K562 (cell line): ENCODE data around the gene OR2T29. TPM values are rescaled to one million over a fixed set of nuclear protein-coding genes. Genes with fewer than 3 reads are reported as not detected.

Source experiments
- ATAC-seq: fragments of 200-7000 bp; cut with Tn5 transposase; 3 replicates; pipeline ENCODE4 v1.9.1; 2020; ENCODE audit warnings: moderate library complexity
- BruUV-seq: library from RNA; stranded (reverse); fragments of 400-500 nt; replicated peaks from 2 replicates; lab custom pipeline; 2021; lab: Mats Ljungman, UMichigan
- CTCF ChIA-PET: fragments of 300-600 bp; formaldehyde crosslinking; extraction: SDS; loops from one replicate; lab custom pipeline; 2021; ENCODE audit warnings: low intra/inter-chr PET ratio; lab: Yijun Ruan, JAX
- POLR2A ChIA-PET: fragments of 300-600, 350-650 bp; sonication (Branson Sonifier 250); formaldehyde crosslinking; extraction: SDS; loops from one replicate; lab custom pipeline; 2021; ENCODE audit warnings: antibody characterized with exemption, inconsistent platforms; lab: Yijun Ruan, JAX
- DNase-seq, 4 experiments: peaks; one replicate each; pipeline versions ENCODE4 v3.0.0 to v3.0.0-alpha.2; 2011 to 2018; ENCODE audit warnings: low spot score in 3 of 4, mixed read lengths in 3 of 4; ENCODE audit errors: extremely low read depth in 1 of 4
- FAIRE-seq: peaks from 2 replicates; lab custom pipeline; 2011; peaks lifted over from hg19 to GRCh38; lab: Jason Lieb, UNC
- H2AFZ ChIP-seq: 2 replicates; pipeline ENCODE4 v1.6.0; 2011; ENCODE audit warnings: low read depth, low read length, control low read depth, inconsistent platforms
- H3K27ac ChIP-seq: fragments of 200-600 bp; 3 replicates; pipeline ENCODE4 v1.8.0; 2011; ENCODE audit warnings: low read depth, mild to moderate bottlenecking, control low read depth, inconsistent platforms, low read length, moderate library complexity, mixed read lengths; ENCODE audit errors: extremely low read depth
- H3K27me3 ChIP-seq, 2 experiments: fragments of 300-600 bp in 1 of 2; 2 replicates in 1 of 2; 3 replicates in 1 of 2; pipeline versions ENCODE4 v1.6.0 to v1.8.0; 2011; ENCODE audit warnings: inconsistent platforms in 2 of 2, low read length in 2 of 2, mild to moderate bottlenecking in 1 of 2, mixed read lengths in 1 of 2, moderate library complexity in 1 of 2; ENCODE audit not compliant: control insufficient read depth in 2 of 2, insufficient read depth in 2 of 2
- H3K36me3 ChIP-seq: fragments of 300-600 bp; 3 replicates; pipeline ENCODE4 v1.8.0; 2011; ENCODE audit warnings: mild to moderate bottlenecking, low read length, inconsistent platforms; ENCODE audit not compliant: control insufficient read depth, insufficient read depth
- H3K4me1 ChIP-seq, 2 experiments: fragments of 200-600 bp in 1 of 2; replicated peaks in 1 of 2; 2 replicates in 1 of 2; 3 replicates in 1 of 2; pipeline versions ENCODE4 v1.5.1 to v1.8.0; 2011; ENCODE audit warnings: inconsistent platforms in 2 of 2, low read length in 2 of 2, mild to moderate bottlenecking in 1 of 2, mixed read lengths in 1 of 2, moderate library complexity in 1 of 2; ENCODE audit not compliant: control insufficient read depth in 2 of 2, insufficient read depth in 2 of 2
- H3K4me2 ChIP-seq: 2 replicates; pipeline ENCODE4 v1.6.1; 2011; ENCODE audit warnings: low read length, control low read depth, inconsistent platforms, mixed read lengths; ENCODE audit not compliant: insufficient read depth
- H3K4me3 ChIP-seq: fragments of 200-600 bp; sonication (generic), shearing (Covaris generic); 2 replicates; pipeline ENCODE4 v1.5.1; 2016; ENCODE audit warnings: control low read depth, inconsistent platforms
- H3K79me2 ChIP-seq: fragments of 200-600 bp; 3 replicates; pipeline ENCODE4 v1.8.0; 2011; ENCODE audit warnings: low read length, inconsistent platforms; ENCODE audit not compliant: control insufficient read depth, insufficient read depth
- H3K9ac ChIP-seq, 2 experiments: 2 replicates each; pipeline versions ENCODE4 v1.6.0 to v1.6.1; 2011; ENCODE audit warnings: low read depth in 2 of 2, low read length in 2 of 2, control low read depth in 1 of 2, inconsistent platforms in 1 of 2, mild to moderate bottlenecking in 1 of 2, mixed read lengths in 1 of 2; ENCODE audit not compliant: insufficient read depth in 1 of 2
- H3K9me1 ChIP-seq: one replicate; pipeline ENCODE4 v1.6.0; 2011; ENCODE audit warnings: inconsistent platforms, mild to moderate bottlenecking, low read length, moderate library complexity; ENCODE audit not compliant: control insufficient read depth, insufficient read depth
- H3K9me3 ChIP-seq: replicated peaks from 2 replicates; pipeline ENCODE4 v1.5.1; 2011; ENCODE audit warnings: low read depth, low read length, inconsistent platforms; ENCODE audit not compliant: control insufficient read depth, insufficient read depth
- H4K20me1 ChIP-seq: replicated peaks from 2 replicates; pipeline ENCODE4 v1.6.1; 2011; ENCODE audit warnings: low read length, inconsistent platforms, mixed read lengths; ENCODE audit not compliant: control insufficient read depth, insufficient read depth
- C11orf30 ChIP-seq: fragments of 450-650 bp; IDR thresholded peaks from 2 replicates; pipeline ENCODE4 v1.6.1; 2016; ENCODE audit warnings: low read depth, mild to moderate bottlenecking
- DMBX1 ChIP-seq: fragments of 250-450 bp; sonication (Bioruptor Pico); IDR thresholded peaks from 2 replicates; pipeline ENCODE4 v1.8.0; 2022; ENCODE audit warnings: inconsistent platforms, mild to moderate bottlenecking, moderate library complexity, borderline replicate concordance
- EWSR1 ChIP-seq: fragments of 450-650 bp; IDR thresholded peaks from 2 replicates; pipeline ENCODE4 v1.6.1; 2018; ENCODE audit warnings: borderline replicate concordance, mild to moderate bottlenecking, low read depth, moderate library complexity; ENCODE audit not compliant: partially characterized antibody
- GATAD2B ChIP-seq: fragments of 450-650 bp; IDR thresholded peaks from 2 replicates; pipeline ENCODE4 v1.6.1; 2017; ENCODE audit warnings: mild to moderate bottlenecking, borderline replicate concordance
- HDAC6 ChIP-seq: IDR thresholded peaks from 2 replicates; pipeline ENCODE4 v1.6.1; 2012; ENCODE audit warnings: low read depth, mild to moderate bottlenecking, control low read depth, inconsistent platforms, low read length, moderate library complexity
- IFI16 ChIP-seq: fragments of 250-450 bp; sonication (Bioruptor Pico); IDR thresholded peaks from 2 replicates; pipeline ENCODE4 v2.1.2; 2022; ENCODE audit warnings: mild to moderate bottlenecking, inconsistent platforms
- MEIS2 ChIP-seq: fragments of 450-650 bp; IDR thresholded peaks from 2 replicates; pipeline ENCODE4 v1.6.1; 2014; ENCODE audit warnings: mild to moderate bottlenecking; ENCODE audit not compliant: partially characterized antibody
- MITF ChIP-seq: IDR thresholded peaks from 2 replicates; pipeline ENCODE4 v1.6.1; 2014; ENCODE audit warnings: antibody characterized with exemption
- PHTF2 ChIP-seq: fragments of 250-450 bp; sonication (Bioruptor Pico); IDR thresholded peaks from 2 replicates; pipeline ENCODE4 v1.5.0; 2021; ENCODE audit warnings: mild to moderate bottlenecking
- PKNOX1 ChIP-seq: fragments of 450-650 bp; IDR thresholded peaks from 2 replicates; pipeline ENCODE4 v1.6.1; 2016
- RBM39 ChIP-seq: fragments of 200-400 bp; formaldehyde crosslinking; optimal IDR thresholded peaks from 2 replicates; pipeline ENCODE3; 2018; ENCODE audit warnings: low read depth, low read length
- TBP ChIP-seq: optimal IDR thresholded peaks from 2 replicates; pipeline ENCODE3; 2011; ENCODE audit warnings: low read depth, low read length, improper control_type of control experiment
- XRCC3 ChIP-seq: fragments of 450-650 bp; IDR thresholded peaks from 2 replicates; pipeline ENCODE4 v1.6.1; 2017; ENCODE audit warnings: mild to moderate bottlenecking, moderate library complexity
- ZNF143 ChIP-seq: sonication (generic); formaldehyde crosslinking; IDR thresholded peaks from 2 replicates; pipeline ENCODE4 v1.9.0; 2022; ENCODE audit warnings: mild to moderate bottlenecking, missing genetic modification reagents
- ZNF76 ChIP-seq: fragments of 250-450 bp; sonication (Bioruptor Pico); IDR thresholded peaks from 2 replicates; pipeline ENCODE4 v1.4.0; 2020; ENCODE audit warnings: mild to moderate bottlenecking, moderate library complexity, borderline replicate concordance
- WGBS: fragments of 100-300 bp; shearing (Covaris generic); methylation state at CpG from one replicate; pipeline ENCODE4 v1.1.6; 2016; ENCODE audit warnings: low coverage, mixed read lengths; ENCODE audit not compliant: insufficient coverage; ENCODE audit errors: missing lambda C conversion rate; 5-methylcytosine and 5-hydroxymethylcytosine counted together
- in situ Hi-C: fragments of 300-500 bp; cut with MboI; formaldehyde crosslinking; loops from 4 replicates; pipeline ENCODE4 v1.15.0; 2018; ENCODE audit warnings: inconsistent platforms, mixed read lengths
- intact Hi-C: fragments of 100-400 bp; cut with micrococcal nuclease; formaldehyde crosslinking; loops from 2 replicates; pipeline ENCODE4 v1.14.2; 2022
- polyA plus RNA-seq, 8 experiments: library from polyadenylated mRNA; depleted of rRNA in 4 of 8; stranded (reverse) in 5 of 8; unstranded in 3 of 8; fragments of >200 nt; fragmentation: Nextera tagmentation in 2 of 8; fragmentation: Illumina TruSeq in 1 of 8; extraction: Ambion mirVana in 2 of 8; extraction: Trizol in 1 of 8; gene quantifications; 2 replicates each; pipeline versions ENCODE4 v1.2.1 to v1.2.3, GENCODE V29; 2011 to 2014; ENCODE audit warnings: inconsistent platforms in 1 of 8, missing spikeins in 1 of 8
- total RNA-seq, 7 experiments: library from RNA; depleted of rRNA in 6 of 7; stranded (reverse); fragments of >200 nt in 6 of 7; fragmentation: Illumina TruSeq in 2 of 7; extraction: Trizol in 2 of 7; gene quantifications; 2 replicates each; pipeline versions ENCODE4 v1.2.1 to v1.2.3, GENCODE V29; 2011 to 2021; ENCODE audit warnings: low replicate concordance in 1 of 7
- TF ChIP-seq, protein P1 (sequence below): fragments of 250-450 bp; sonication (Bioruptor Pico); IDR thresholded peaks from 2 replicates; pipeline ENCODE4 v1.4.0; 2020
- TF ChIP-seq, protein P2 (sequence below): fragments of 450-650 bp; IDR thresholded peaks from one replicate; pipeline ENCODE4 v1.6.1; 2018; ENCODE audit warnings: mild to moderate bottlenecking, moderate library complexity; ENCODE audit not compliant: partially characterized antibody

OR2T29 gene
- total and polyA plus RNA-seq, 9 of the 15 experiments (the other 6 are each of a cell fraction or from before 2014, with no cell fraction given), result not detected

DNA sequence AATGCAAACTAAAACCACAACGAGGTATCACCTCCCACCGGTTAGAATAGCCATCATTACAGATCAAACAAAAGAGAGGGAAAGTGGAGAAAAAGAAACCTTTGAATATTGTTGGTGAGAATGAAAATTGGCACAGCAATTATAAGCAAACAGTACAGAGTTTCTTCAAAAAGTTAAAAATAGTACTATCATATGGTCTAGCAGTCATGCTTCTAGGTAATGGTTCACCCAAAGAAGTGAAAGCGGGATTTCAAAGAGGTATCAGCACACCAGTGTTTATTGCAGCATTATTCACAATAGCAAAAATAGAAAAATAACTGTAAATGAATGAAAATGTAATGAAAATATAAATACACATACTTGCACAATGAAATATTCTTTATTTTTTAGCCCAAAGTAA is 26.8 kb upstream of the OR2T29 start:
- FAIRE-seq (no peak), ATAC-seq (no peak), DNase-seq (no peak)
- Histone ChIP-seq H2AFZ (no peak overlapping the region), H3K27me3 (no peaks in the 10 kb centered on the region), H3K4me1 (no peaks in the 10 kb centered on the region), H4K20me1 (no peaks in the 10 kb centered on the region), H3K79me2 (no peaks in the 10 kb centered on the region), H3K27ac (no peak overlapping the region), H3K9me1 (no peaks in the 10 kb centered on the region), H3K9me3 (no peaks in the 10 kb centered on the region), H3K9ac (no peak overlapping the region), H3K36me3 (no peaks in the 10 kb centered on the region), H3K4me2 (no peak overlapping the region), H3K4me3 (no peak overlapping the region)
- no TSS peak for BruUV-seq
- ChIA-PET CTCF (no interaction called here), POLR2A (no interaction called here)
- in situ Hi-C loops (no loop called here), intact Hi-C loops (no loop called here)
- WGBS, result 0% methylated on average over 1 of the region's 3 CpGs
- TF ChIP-seq GATAD2B, result no peak
- no peak for TF ChIP-seq ZNF143 (CRISPR knock-in tag)
- no peak for TF ChIP-seq TBP
- no peak for TF ChIP-seq IFI16 (CRISPR knock-in tag)
- no peak for TF ChIP-seq PHTF2 (CRISPR knock-in tag)
- TF ChIP-seq, protein P1, sequence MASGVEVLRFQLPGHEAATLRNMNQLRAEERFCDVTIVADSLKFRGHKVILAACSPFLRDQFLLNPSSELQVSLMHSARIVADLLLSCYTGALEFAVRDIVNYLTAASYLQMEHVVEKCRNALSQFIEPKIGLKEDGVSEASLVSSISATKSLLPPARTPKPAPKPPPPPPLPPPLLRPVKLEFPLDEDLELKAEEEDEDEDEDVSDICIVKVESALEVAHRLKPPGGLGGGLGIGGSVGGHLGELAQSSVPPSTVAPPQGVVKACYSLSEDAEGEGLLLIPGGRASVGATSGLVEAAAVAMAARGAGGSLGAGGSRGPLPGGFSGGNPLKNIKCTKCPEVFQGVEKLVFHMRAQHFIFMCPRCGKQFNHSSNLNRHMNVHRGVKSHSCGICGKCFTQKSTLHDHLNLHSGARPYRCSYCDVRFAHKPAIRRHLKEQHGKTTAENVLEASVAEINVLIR (CRISPR knock-in tag), result no peak
- TF ChIP-seq MEIS2, result no peak
- no peak for TF ChIP-seq EWSR1
- no peak for TF ChIP-seq DMBX1 (CRISPR knock-in tag)
- TF ChIP-seq ZNF76 (CRISPR knock-in tag), result no peak
- TF ChIP-seq MITF, result no peak
- no peak for TF ChIP-seq HDAC6
- TF ChIP-seq PKNOX1, result no peak
- no peak for TF ChIP-seq C11orf30
- TF ChIP-seq, protein P2, sequence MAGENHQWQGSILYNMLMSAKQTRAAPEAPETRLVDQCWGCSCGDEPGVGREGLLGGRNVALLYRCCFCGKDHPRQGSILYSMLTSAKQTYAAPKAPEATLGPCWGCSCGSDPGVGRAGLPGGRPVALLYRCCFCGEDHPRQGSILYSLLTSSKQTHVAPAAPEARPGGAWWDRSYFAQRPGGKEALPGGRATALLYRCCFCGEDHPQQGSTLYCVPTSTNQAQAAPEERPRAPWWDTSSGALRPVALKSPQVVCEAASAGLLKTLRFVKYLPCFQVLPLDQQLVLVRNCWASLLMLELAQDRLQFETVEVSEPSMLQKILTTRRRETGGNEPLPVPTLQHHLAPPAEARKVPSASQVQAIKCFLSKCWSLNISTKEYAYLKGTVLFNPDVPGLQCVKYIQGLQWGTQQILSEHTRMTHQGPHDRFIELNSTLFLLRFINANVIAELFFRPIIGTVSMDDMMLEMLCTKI, result no peak
- TF ChIP-seq XRCC3, result no peak
- TF ChIP-seq RBM39, result no peak
